Measurements from ENCODE around the gene UBA3. TPM values are rescaled to one million over a fixed set of nuclear protein-coding genes. Genes with fewer than 3 reads are reported as not detected.

UBA3 gene
- total RNA-seq, 1 experiment from 2014 or later = 40.5 TPM

DNA sequence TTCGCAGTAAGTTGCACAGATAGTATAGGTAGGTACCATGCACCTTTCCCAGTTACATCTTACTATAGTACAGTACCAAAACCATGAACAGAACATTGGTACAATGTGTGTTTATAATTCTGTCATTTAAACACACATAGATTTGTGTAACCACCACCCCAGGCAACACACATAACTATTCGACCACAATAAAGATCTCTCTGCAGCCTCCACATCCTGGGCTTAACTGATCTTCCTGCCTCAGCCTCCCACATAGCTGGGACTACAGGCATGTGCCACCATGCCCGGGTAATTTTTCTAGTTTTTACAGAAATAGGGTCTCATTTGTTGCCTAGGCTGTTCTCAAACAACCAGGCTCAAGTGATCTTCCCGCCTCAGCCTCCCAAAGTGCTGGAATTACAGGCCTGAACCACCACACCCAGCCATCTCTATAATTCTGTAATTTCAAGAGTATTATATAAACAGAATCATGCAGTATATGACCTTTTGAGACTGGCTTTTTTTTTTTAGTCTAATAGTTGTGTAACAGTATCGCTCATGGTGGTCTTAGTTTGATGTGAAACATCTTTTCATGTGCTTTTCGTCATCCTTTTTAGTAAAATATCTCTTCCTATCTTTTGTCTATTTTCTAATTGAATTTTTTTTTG, 14.7 kb downstream of the UBA3 start:
- BruUV-seq (replicated peaks) = no TSS peak
- no peak for DNase-seq (ENCODE audit: low spot score)
- Histone ChIP-seq H3K36me3 (ENCODE audit: insufficient read depth, low read length, poor library complexity, severe bottlenecking) (peaks cover 19% of the 10 kb centered on the region), H3K27ac (ENCODE audit: low read depth, low read length, poor library complexity, severe bottlenecking) (no peak overlapping the region), H3K4me1 (ENCODE audit: insufficient read depth, low read length, poor library complexity, severe bottlenecking) (no peaks in the 10 kb centered on the region), H3K4me3 (ENCODE audit: low read depth, low read length, poor library complexity, severe bottlenecking) (no peak overlapping the region), H3K9me3 (ENCODE audit: low read depth, low read length, poor library complexity, severe bottlenecking) (no peaks in the 10 kb centered on the region), H3K27me3 (replicated peaks; ENCODE audit: insufficient read depth, low read depth, low read length, poor library complexity) (no peaks in the 10 kb centered on the region)
- CTCF ChIA-PET = no interaction called here
- intact Hi-C loops (cut with micrococcal nuclease; ENCODE audit: unreplicated experiment) = no loop called here
- POLR2A ChIA-PET (ENCODE audit: low non-redundant PET) = no interaction called here
- TF ChIP-seq EZH2 (IDR thresholded peaks at IDR 0.05; ENCODE audit: borderline replicate concordance, low read depth, low read length, poor library complexity, severe bottlenecking) = no peak
- TF ChIP-seq, protein P1, sequence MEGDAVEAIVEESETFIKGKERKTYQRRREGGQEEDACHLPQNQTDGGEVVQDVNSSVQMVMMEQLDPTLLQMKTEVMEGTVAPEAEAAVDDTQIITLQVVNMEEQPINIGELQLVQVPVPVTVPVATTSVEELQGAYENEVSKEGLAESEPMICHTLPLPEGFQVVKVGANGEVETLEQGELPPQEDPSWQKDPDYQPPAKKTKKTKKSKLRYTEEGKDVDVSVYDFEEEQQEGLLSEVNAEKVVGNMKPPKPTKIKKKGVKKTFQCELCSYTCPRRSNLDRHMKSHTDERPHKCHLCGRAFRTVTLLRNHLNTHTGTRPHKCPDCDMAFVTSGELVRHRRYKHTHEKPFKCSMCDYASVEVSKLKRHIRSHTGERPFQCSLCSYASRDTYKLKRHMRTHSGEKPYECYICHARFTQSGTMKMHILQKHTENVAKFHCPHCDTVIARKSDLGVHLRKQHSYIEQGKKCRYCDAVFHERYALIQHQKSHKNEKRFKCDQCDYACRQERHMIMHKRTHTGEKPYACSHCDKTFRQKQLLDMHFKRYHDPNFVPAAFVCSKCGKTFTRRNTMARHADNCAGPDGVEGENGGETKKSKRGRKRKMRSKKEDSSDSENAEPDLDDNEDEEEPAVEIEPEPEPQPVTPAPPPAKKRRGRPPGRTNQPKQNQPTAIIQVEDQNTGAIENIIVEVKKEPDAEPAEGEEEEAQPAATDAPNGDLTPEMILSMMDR (conservative IDR thresholded peaks at IDR 0.05; ENCODE audit: low read depth, low read length) = no peak

DNA sequence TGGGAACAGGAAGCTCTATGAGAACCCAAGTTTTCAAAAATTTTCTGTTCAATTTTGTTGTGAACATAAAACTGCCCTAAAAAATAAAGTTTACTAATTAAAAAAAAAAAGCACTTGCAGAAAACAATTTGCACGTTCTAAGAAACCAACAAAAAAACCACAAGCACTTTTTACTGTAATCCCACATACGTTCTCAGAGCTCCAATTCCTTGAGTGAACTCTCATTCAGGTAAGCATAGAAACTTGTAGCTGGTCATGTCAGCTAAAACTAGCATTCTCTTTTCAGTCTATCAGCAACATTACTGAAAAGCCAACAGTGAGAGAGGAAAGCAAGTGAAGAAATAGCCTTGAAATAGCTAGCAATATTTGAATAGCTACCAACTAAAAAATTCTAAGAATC, 16.5 kb downstream of the UBA3 start:
- ChIA-PET CTCF (no interaction called here), POLR2A (ENCODE audit: low non-redundant PET) (interaction anchor here (0.7 kb wide), 1 partner anchor 1299 kb away, joined by 15 read pairs; no protein-coding TSS in a partner anchor)
- Histone ChIP-seq H3K36me3 (ENCODE audit: insufficient read depth, low read length, poor library complexity, severe bottlenecking) (peaks cover 20% of the 10 kb centered on the region), H3K9me3 (ENCODE audit: low read depth, low read length, poor library complexity, severe bottlenecking) (no peaks in the 10 kb centered on the region), H3K27me3 (replicated peaks; ENCODE audit: insufficient read depth, low read depth, low read length, poor library complexity) (no peaks in the 10 kb centered on the region), H3K4me3 (ENCODE audit: low read depth, low read length, poor library complexity, severe bottlenecking) (no peak overlapping the region), H3K4me1 (ENCODE audit: insufficient read depth, low read length, poor library complexity, severe bottlenecking) (no peaks in the 10 kb centered on the region), H3K27ac (ENCODE audit: low read depth, low read length, poor library complexity, severe bottlenecking) (no peak overlapping the region)
- BruUV-seq (replicated peaks) = no TSS peak
- DNase-seq (ENCODE audit: low spot score) = no peak
- intact Hi-C loops (cut with micrococcal nuclease; ENCODE audit: unreplicated experiment) = no loop called here
- no peak for TF ChIP-seq EZH2 (IDR thresholded peaks at IDR 0.05; ENCODE audit: borderline replicate concordance, low read depth, low read length, poor library complexity, severe bottlenecking)
- TF ChIP-seq, protein P1 (conservative IDR thresholded peaks at IDR 0.05; ENCODE audit: low read depth, low read length) = no peak

DNA sequence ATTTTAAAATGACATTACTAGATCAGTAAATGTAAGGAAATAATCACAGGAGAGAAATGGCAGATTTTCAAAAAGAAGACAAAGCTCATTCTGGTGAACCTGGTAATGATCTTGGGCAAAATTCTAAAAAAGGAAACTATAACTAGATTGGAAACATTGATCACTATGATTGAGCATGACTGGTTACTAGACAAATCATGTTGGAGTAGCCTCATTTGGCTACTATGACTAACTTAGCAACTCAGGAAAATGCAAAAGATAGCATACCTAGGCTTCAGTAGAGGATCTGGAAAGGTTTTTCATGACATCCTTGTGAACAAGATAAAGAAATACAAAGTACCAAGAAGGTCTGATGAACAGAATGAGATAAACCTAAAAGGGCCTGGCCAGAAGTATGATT, 20.5 kb downstream of the UBA3 start:
- intact Hi-C loops (cut with micrococcal nuclease; ENCODE audit: unreplicated experiment) = no loop called here
- TF ChIP-seq, protein P1 (conservative IDR thresholded peaks at IDR 0.05; ENCODE audit: low read depth, low read length) = no peak
- no peak for TF ChIP-seq EZH2 (IDR thresholded peaks at IDR 0.05; ENCODE audit: borderline replicate concordance, low read depth, low read length, poor library complexity, severe bottlenecking)
- CTCF ChIA-PET = no interaction called here

More for the DNA sequence above, 20.5 kb downstream of the UBA3 start:
- Histone ChIP-seq H3K27ac (ENCODE audit: low read depth, low read length, poor library complexity, severe bottlenecking) (no peak overlapping the region), H3K4me3 (ENCODE audit: low read depth, low read length, poor library complexity, severe bottlenecking) (no peak overlapping the region), H3K4me1 (ENCODE audit: insufficient read depth, low read length, poor library complexity, severe bottlenecking) (no peaks in the 10 kb centered on the region), H3K27me3 (replicated peaks; ENCODE audit: insufficient read depth, low read depth, low read length, poor library complexity) (no peaks in the 10 kb centered on the region), H3K9me3 (ENCODE audit: low read depth, low read length, poor library complexity, severe bottlenecking) (no peaks in the 10 kb centered on the region), H3K36me3 (ENCODE audit: insufficient read depth, low read length, poor library complexity, severe bottlenecking) (peaks cover 36% of the 10 kb centered on the region)
- no TSS peak for BruUV-seq (replicated peaks)
- POLR2A ChIA-PET (ENCODE audit: low non-redundant PET) = no interaction called here
- DNase-seq (ENCODE audit: low spot score) = no peak

Data from A673 (cell line).